ENCODE results near the gene ASPSCR1. TPM values are rescaled to one million over a fixed set of nuclear protein-coding genes. Genes with fewer than 3 reads are reported as not detected.

The ASPSCR1 gene
- total and polyA plus RNA-seq, 2 of the 13 experiments (the other 11 are each of a cell fraction or from before 2014, with no cell fraction given) = 274 to 314 TPM

GRCh38 chr17:81948635-81949378 lies 28.6 kb upstream of the ASPSCR1 start (continued):
- peak; percentile 24 for TF ChIP-seq ZNF687 (CRISPR knock-in tag; IDR thresholded peaks at IDR 0.05)
- TF ChIP-seq HNRNPH1 (optimal IDR thresholded peaks at IDR 0.05; ENCODE audit: low read depth, low read length) = peak; percentile 51
- TF ChIP-seq POGK (CRISPR knock-in tag; conservative IDR thresholded peaks at IDR 0.05) = no peak
- no peak for TF ChIP-seq HNRNPK (IDR thresholded peaks at IDR 0.05; ENCODE audit: low read depth, low read length, poor library complexity, severe bottlenecking)

- ATAC-seq = no peak
- DNase-seq (ENCODE audit: low spot score) = no peak
- TF ChIP-seq AGO2 (optimal IDR thresholded peaks at IDR 0.05; ENCODE audit: low read depth, low read length) = peak; percentile 71
- no peak for TF ChIP-seq CEBPB (IDR thresholded peaks at IDR 0.05; ENCODE audit: borderline replicate concordance, low read depth, low read length)
- no peak for TF ChIP-seq ZNF430 (CRISPR knock-in tag; IDR thresholded peaks at IDR 0.05)
- TF ChIP-seq POLR2A (IDR thresholded peaks at IDR 0.05; ENCODE audit: insufficient read depth in 1 of 2, low read depth in 2 of 2, low read length in 2 of 2) = 0 out of 4 replicates have a peak, but pooled peaks of 1 of the 2 experiments have one; percentile 11
- TF ChIP-seq RBM39 (IDR thresholded peaks at IDR 0.05; ENCODE audit: low read depth, low read length, poor library complexity, severe bottlenecking) = peak; percentile 27
- 0 out of 2 replicates have a peak, but pooled peaks have one; percentile 34 for TF ChIP-seq BHLHE40 (IDR thresholded peaks at IDR 0.05; ENCODE audit: low read length)
- TF ChIP-seq POLR2AphosphoS2 (IDR thresholded peaks at IDR 0.05; ENCODE audit: low read depth, low read length) = peak; percentile 47; the same call in 1 of the 2 replicates
- peak; percentile 76 for TF ChIP-seq MNT (IDR thresholded peaks at IDR 0.05)
- H3K4me3 ChIP-seq (replicated peaks in 1 of 3; ENCODE audit: insufficient read depth in 1 of 3, low read depth in 2 of 3, low read length in 3 of 3) = no peak overlapping the region
- no peaks in the 10 kb centered on the region for H3K79me2 ChIP-seq (ENCODE audit: insufficient read depth, low read length)
- in situ Hi-C loops (cut with HindIII; ENCODE audit: extremely low pct_ligation_motif_present, low pct_unique_long_range_greater_than_20kb) = no loop called here
- no peaks in the 10 kb centered on the region for H3K27me3 ChIP-seq (ENCODE audit: control insufficient read depth in 1 of 2, insufficient read depth in 2 of 2, low read length in 2 of 2)
- FAIRE-seq = no peak
- no peak overlapping the region for H3K9ac ChIP-seq (ENCODE audit: insufficient read depth, low read depth, low read length)
- no TSS peak for BruUV-seq (replicated peaks)
- H3K9me3 ChIP-seq (ENCODE audit: low read length) = no peaks in the 10 kb centered on the region
- peaks cover 49% of the 10 kb centered on the region for H3K4me1 ChIP-seq (ENCODE audit: insufficient read depth, low read length)
- ChIA-PET POLR2A (interaction anchor here (1.3 to 9.7 kb wide), 5 partner anchors 12 to 72 kb away, joined by 4 to 136 read pairs (median 17); partner anchors contain the start of genes CENPX, LRRC45, MAFG and NOTUM), CTCF (ENCODE audit: low intra/inter-chr PET ratio, low total read pairs) (no interaction called here)
- no peak overlapping the region for H2AFZ ChIP-seq (ENCODE audit: low read length)
- H4K20me1 ChIP-seq (ENCODE audit: insufficient read depth, low read length) = peaks cover 3% of the 10 kb centered on the region; the same call in 1 of the 2 replicates
- H3K36me3 ChIP-seq (replicated peaks in 1 of 2; ENCODE audit: control insufficient read depth in 1 of 2, insufficient read depth in 2 of 2, low read length in 2 of 2) = peaks cover 8 to 18% of the 10 kb centered on the region in 2 experiments; a peak in 4 of 5 replicates
- 81% methylated on average over 15 of the region's 15 CpGs for WGBS (ENCODE audit: low lambda C conversion rate)
- H3K4me2 ChIP-seq (ENCODE audit: low read depth, low read length) = no peak overlapping the region
- H3K27ac ChIP-seq (ENCODE audit: extremely low read length, insufficient read depth, low read length) = no peak overlapping the region
- intact Hi-C loops (cut with micrococcal nuclease; ENCODE audit: unreplicated experiment) = no loop called here
Observed at GRCh38 chr17:81950501-81950900, 26.9 kb upstream of the ASPSCR1 start.
